ENCODE results near the gene UBFD1. TPM values are rescaled to one million over a fixed set of nuclear protein-coding genes. Genes with fewer than 3 reads are reported as not detected.
"Not testable (repeated sequence)": the region's sequence is repeated elsewhere in the genome, so short reads cannot be mapped to it uniquely, and the experiment has no call there.

UBFD1 gene
- total RNA-seq, 6 experiments from 2014 or later, result 27.6 to 50.5 (median 37.4) TPM

- peaks cover 0 to 22% (median 2%) of the 10 kb centered on the region in 4 donors for H3K36me3 ChIP-seq
Observed at GRCh38 chr16:23607726-23608125, 50.2 kb downstream of the UBFD1 start.

DNA sequence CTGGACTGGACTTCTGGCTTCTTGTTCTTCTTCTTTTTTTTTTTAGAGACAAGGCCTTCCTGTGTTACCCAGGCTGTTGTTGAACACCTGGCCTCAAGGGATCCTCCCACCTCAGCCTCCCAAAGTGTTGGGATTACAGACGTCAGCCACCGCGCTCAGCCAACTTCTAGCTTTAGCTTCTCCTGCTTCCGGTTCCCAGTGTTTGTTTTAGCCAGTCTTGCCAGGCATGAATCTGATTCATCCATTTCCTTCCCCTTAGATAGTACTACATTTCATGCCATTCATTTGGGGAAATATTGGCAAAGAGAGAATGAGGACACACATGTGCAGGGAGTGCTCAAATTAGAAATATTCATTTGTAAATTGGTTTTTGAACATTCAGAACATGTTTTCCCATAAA, 50.7 kb downstream of the UBFD1 start:
- ATAC-seq, result no peak
- no peaks in the 10 kb centered on the region for H3K4me1 ChIP-seq
- H3K27ac ChIP-seq, result no peak overlapping the region
- WGBS (ENCODE audit: insufficient coverage, low coverage, low lambda C conversion rate, missing lambda C conversion rate), result 75% methylated on average over 1 of the region's 4 CpGs
- intact Hi-C loops (cut with DNase I), result no loop called here
- H3K36me3 ChIP-seq, result peaks cover 0 to 17% (median 2%) of the 10 kb centered on the region in 4 donors
- no peaks in the 10 kb centered on the region for H3K27me3 ChIP-seq
- H3K9me3 ChIP-seq, result no peaks in the 10 kb centered on the region
- no peak overlapping the region for H3K4me3 ChIP-seq
- TF ChIP-seq POLR2A (IDR thresholded peaks at IDR 0.05), result no peak
- TF ChIP-seq, protein P1, sequence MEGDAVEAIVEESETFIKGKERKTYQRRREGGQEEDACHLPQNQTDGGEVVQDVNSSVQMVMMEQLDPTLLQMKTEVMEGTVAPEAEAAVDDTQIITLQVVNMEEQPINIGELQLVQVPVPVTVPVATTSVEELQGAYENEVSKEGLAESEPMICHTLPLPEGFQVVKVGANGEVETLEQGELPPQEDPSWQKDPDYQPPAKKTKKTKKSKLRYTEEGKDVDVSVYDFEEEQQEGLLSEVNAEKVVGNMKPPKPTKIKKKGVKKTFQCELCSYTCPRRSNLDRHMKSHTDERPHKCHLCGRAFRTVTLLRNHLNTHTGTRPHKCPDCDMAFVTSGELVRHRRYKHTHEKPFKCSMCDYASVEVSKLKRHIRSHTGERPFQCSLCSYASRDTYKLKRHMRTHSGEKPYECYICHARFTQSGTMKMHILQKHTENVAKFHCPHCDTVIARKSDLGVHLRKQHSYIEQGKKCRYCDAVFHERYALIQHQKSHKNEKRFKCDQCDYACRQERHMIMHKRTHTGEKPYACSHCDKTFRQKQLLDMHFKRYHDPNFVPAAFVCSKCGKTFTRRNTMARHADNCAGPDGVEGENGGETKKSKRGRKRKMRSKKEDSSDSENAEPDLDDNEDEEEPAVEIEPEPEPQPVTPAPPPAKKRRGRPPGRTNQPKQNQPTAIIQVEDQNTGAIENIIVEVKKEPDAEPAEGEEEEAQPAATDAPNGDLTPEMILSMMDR (IDR thresholded peaks at IDR 0.05), result no peak
- no peak for DNase-seq

More at GRCh38 chr16:23607726-23608125, 50.2 kb downstream of the UBFD1 start:
- H3K9me3 ChIP-seq, result no peaks in the 10 kb centered on the region
- no peaks in the 10 kb centered on the region for H3K27me3 ChIP-seq
- TF ChIP-seq, protein P1 (IDR thresholded peaks at IDR 0.05), result no peak
- no peak for TF ChIP-seq POLR2A (IDR thresholded peaks at IDR 0.05)
- 95% methylated on average over 6 of the region's 6 CpGs for WGBS (ENCODE audit: insufficient coverage, low coverage, low lambda C conversion rate, missing lambda C conversion rate)
- intact Hi-C loops (cut with DNase I), result no loop called here
- no peak overlapping the region for H3K27ac ChIP-seq
- DNase-seq (no peak), ATAC-seq (no peak)
- H3K4me3 ChIP-seq, result no peak overlapping the region
- H3K4me1 ChIP-seq, result no peaks in the 10 kb centered on the region

- 94% methylated on average over 1 of the region's 1 CpG for WGBS (ENCODE audit: insufficient coverage, low coverage, low lambda C conversion rate, missing lambda C conversion rate)
- Histone ChIP-seq H3K27ac (no peak overlapping the region), H3K9me3 (no peaks in the 10 kb centered on the region), H3K36me3 (peaks cover 0 to 14% (median 2%) of the 10 kb centered on the region in 4 donors), H3K4me3 (no peak overlapping the region), H3K4me1 (no peaks in the 10 kb centered on the region), H3K27me3 (no peaks in the 10 kb centered on the region)
- ATAC-seq (no peak), DNase-seq (no peak)
- TF ChIP-seq, protein P1 (IDR thresholded peaks at IDR 0.05), result no peak
- no peak for TF ChIP-seq POLR2A (IDR thresholded peaks at IDR 0.05)
- intact Hi-C loops (cut with DNase I), result no loop called here
Observed at GRCh38 chr16:23609929-23610328, 52.4 kb downstream of the UBFD1 start.

DNA sequence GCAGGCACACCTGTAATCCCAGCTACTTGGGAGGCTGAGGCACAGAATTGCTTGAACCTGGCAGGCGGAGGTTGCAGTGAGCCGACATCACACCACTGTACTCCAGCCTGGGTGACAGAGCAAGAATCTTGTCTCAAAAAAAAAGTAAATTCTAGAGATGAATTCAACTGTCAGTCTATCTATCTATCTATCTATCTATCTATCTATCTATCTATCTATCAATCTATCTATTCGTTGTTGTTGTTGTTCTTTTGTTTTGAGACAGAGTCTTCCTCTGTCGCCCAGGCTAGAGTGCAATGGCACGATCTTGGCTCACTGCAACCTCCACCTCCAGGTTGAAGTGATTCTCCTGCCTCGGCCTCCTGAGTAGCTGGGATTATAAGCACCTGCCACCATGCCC, 53.4 kb downstream of the UBFD1 start:
- H3K4me1 ChIP-seq; H3K27ac ChIP-seq; H3K27me3 ChIP-seq; DNase-seq; H3K4me3 ChIP-seq; intact Hi-C loops (cut with DNase I); H3K9me3 ChIP-seq; ATAC-seq: not testable (repeated sequence)
- peaks cover 0 to 14% (median 2%) of the 10 kb centered on the region in 4 donors for H3K36me3 ChIP-seq
- 94% methylated on average over 5 of the region's 6 CpGs for WGBS (ENCODE audit: insufficient coverage, low coverage, low lambda C conversion rate, missing lambda C conversion rate)

DNA sequence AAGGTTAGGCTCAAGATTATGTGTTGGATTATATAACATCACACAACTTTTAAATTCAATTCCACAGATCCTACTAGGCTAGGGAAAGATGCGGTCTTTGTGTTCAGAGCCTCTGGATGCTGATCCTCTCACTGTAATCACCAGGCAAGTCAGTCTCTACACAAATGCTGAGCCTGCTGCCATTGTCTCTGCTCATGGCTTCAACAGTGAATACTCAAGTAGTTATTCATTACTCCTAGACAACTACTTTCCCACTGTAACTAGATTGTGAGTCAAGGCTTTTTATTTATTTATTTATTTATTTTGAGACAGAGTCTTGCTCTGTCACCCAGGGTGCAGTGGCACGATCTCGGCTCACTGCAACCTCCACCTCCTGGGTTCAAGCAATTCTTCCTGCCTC, 54.4 kb downstream of the UBFD1 start:
- peaks cover 0 to 14% (median 2%) of the 10 kb centered on the region in 4 donors for H3K36me3 ChIP-seq
- H3K9me3 ChIP-seq, result no peaks in the 10 kb centered on the region
- no peak overlapping the region for H3K27ac ChIP-seq
- no peaks in the 10 kb centered on the region for H3K4me1 ChIP-seq
- 89% methylated on average over 3 of the region's 3 CpGs for WGBS (ENCODE audit: insufficient coverage, low coverage, low lambda C conversion rate, missing lambda C conversion rate)
- no peaks in the 10 kb centered on the region for H3K27me3 ChIP-seq
- DNase-seq, result no peak
- H3K4me3 ChIP-seq, result no peak overlapping the region
- TF ChIP-seq, protein P1 (IDR thresholded peaks at IDR 0.05), result no peak
- TF ChIP-seq POLR2A (IDR thresholded peaks at IDR 0.05), result no peak
- no peak for ATAC-seq
- intact Hi-C loops (cut with DNase I), result no loop called here
